GM18861 (cell line): Measurements from ENCODE around the gene ZNF616.
A peak's percentile ranks its signal among the peaks of the same experiment; 100 is the strongest.

ENCODE experiments used
- ATAC-seq: cut with Tn5 transposase; IDR thresholded peaks from one replicate; pipeline ENCODE4 v1.9.1; 2021; ENCODE audit not compliant: unreplicated experiment

Gene ZNF616

GRCh38 chr19:52139252-52140031, at the start of gene ZNF616:
Gene ZNF616, minus strand, starts transcription at chr19:52139938. Its CDS starts 9,426 bp downstream, at chr19:52130512.
- no peak for ATAC-seq

GRCh38 chr19:52188822-52189734, 49.3 kb upstream of the ZNF616 start:
- no peak for ATAC-seq

- ATAC-seq, result no peak
These were observed 47.7 kb upstream of the ZNF616 start for GRCh38 chr19:52187407-52187806.

- ATAC-seq, result no peak
These were observed 36.8 kb upstream of the ZNF616 start for GRCh38 chr19:52176574-52176973.

- no peak for ATAC-seq
These were observed 32.6 kb upstream of the ZNF616 start for GRCh38 chr19:52172347-52172746.

- ATAC-seq, result no peak
These were observed 31.8 kb upstream of the ZNF616 start, which contains the start of gene ZNF836 for GRCh38 chr19:52171321-52172169. Gene ZNF836, minus strand, starts transcription at chr19:52171621. Its CDS starts 3,549 bp downstream, at chr19:52168072.

GRCh38 chr19:52170863-52171320, 31.2 kb upstream of the ZNF616 start:
- ATAC-seq, result no peak

GRCh38 chr19:52170304-52170703, 30.6 kb upstream of the ZNF616 start:
- no peak for ATAC-seq

GRCh38 chr19:52155596-52156359, 16.0 kb upstream of the ZNF616 start:
- ATAC-seq, result no peak

- no peak for ATAC-seq
These were observed 8.5 kb upstream of the ZNF616 start for GRCh38 chr19:52148256-52148655.

GRCh38 chr19:52142001-52142595, 2.4 kb upstream of the ZNF616 start:
- ATAC-seq, result no peak

GRCh38 chr19:52141203-52141602, 1.5 kb upstream of the ZNF616 start:
- ATAC-seq, result no peak

GRCh38 chr19:52140032-52140710, 433 bp upstream of the ZNF616 start:
- peak; percentile 78 for ATAC-seq

- no peak for ATAC-seq
These were observed 821 bp downstream of the ZNF616 start for GRCh38 chr19:52138983-52139251.

- ATAC-seq, result no peak
These were observed 1.3 kb downstream of the ZNF616 start for GRCh38 chr19:52138278-52138982.

GRCh38 chr19:52120286-52120685, 19.5 kb downstream of the ZNF616 start:
- no peak for ATAC-seq

- no peak for ATAC-seq
These were observed 24.1 kb downstream of the ZNF616 start for GRCh38 chr19:52115526-52116053.

- no peak for ATAC-seq
These were observed 25.0 kb downstream of the ZNF616 start for GRCh38 chr19:52114691-52115090.
